NCI-H146 (cell line): ENCODE measurements around the gene ALG14.

ENCODE experiments used
- DNase-seq: peaks from one replicate; lab custom pipeline; 2025; lab: John Stamatoyannopoulos, UW

Gene ALG14

GRCh38 chr1:94927405-94928175 is 145.2 kb downstream of the ALG14 start:
- DNase-seq, result peak; percentile 84

DNA sequence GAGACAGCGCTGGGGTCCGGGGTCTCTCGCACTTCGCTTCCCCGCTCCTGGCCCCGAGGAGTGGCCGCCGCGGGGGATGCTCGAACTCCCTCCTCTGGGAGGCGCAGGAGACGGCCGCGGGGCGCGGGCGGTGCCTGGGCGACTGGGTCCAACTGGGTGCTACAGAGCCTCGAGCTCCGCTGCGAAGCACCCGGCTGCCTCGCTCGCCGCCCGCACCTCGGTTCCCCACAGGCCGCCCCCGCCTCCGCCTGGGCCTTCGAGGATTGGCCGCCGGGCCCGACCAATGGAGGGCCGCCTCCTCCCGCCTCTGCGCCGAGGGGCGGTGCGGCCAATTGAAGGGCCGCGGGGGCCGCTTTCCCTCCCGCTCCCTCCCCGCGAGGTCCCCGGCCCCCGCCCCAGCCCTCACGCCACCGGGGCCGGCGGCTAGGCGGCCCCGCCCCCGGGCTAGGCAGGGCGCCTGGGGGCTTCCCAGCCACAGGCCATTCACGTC is 145.8 kb downstream of the ALG14 start, which contains the start of gene CNN3:
Gene CNN3, minus strand, starts transcription at position 196 of the 490 bp plus-strand sequence. CDS start 216 bp downstream, outside the sequence.
- peak; percentile 95 for DNase-seq

DNA sequence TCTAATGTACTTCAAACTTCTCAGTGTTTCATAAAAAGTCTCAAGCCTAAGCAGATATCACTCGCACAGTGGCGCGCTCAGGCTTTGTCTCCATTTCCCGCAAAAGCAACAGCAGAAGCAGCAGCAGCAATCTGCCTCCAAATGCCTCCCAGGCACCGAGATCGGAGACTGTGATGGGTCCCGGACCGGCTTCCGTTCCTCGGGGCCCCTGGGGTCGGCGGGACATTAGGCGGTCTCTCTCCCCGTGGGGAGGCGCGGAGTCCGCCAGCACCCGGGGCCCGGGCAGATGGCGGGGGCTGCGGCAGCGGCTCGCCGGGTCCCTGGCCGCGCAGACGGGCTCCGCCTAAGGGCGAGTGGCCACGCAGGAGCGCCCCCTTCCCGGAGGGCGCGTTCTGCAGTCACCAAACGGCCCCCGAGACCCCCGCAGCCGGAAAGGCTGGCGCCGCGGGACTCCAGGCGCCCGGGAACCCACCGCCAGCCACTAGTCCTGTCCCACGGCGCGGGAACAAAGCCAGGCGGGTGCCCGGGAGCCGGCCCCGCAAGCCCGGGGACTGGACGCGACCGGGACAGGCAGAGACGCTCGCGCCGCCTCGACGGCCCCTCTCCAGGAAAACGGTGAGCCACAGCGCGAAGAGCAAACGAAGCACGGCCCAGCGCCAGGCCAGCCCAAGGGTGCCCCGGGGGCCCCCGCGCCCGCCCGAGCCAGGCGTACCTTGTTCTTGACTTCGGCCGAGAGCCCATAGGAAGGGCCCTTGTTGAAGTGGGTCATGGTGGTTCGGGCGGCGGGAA is 146.4 kb downstream of the ALG14 start:
- peak; percentile 73 for DNase-seq

DNA sequence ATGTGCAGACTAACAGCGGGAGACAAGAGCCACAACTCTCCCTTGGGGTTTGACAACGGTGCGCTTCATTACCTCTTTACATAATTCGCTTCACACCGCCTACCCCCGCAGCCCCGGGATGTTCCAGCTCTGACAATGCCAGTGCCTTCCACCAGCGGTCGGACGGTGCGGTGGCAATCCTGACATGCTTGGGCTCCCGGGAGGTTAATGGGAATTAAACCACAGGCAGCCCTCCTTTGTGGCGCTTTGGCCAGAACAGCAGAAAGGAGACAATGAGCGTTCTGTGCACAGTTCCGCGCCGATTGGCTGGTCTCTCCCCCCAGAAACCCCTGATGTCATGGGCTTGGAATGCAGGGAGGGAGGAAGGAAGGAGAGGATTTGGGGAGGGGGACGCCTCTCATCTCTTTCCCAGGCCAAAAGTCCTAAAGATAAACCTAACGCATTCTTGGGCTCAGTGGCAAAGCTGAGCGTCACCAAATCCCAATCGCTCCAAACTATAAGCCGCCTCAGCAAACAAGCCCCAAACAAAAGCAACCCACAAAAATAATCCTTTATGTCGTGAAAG is 147.1 kb downstream of the ALG14 start:
- peak; percentile 78 for DNase-seq

GRCh38 chr1:94925004-94925403 is 147.7 kb downstream of the ALG14 start:
- DNase-seq, result no peak
